HEK293 (cell line): ENCODE measurements around the gene DOP1A.

Source experiments
- SETDB1 ChIP-seq: IDR thresholded peaks from one replicate; pipeline ENCODE4 v1.6.1; 2017; ENCODE audit warnings: mild to moderate bottlenecking, low read length, moderate library complexity, mixed read lengths; ENCODE audit not compliant: insufficient read length
- ZFP3 ChIP-seq: fragments of 450-650 bp; formaldehyde crosslinking; IDR thresholded peaks from 2 replicates; pipeline ENCODE4 v1.5.1; 2016; ENCODE audit warnings: low read depth, missing biosample characterization, missing genetic modification characterization
- ZNF10 ChIP-seq: fragments of 450-650 bp; formaldehyde crosslinking; IDR thresholded peaks from 2 replicates; pipeline ENCODE4 v1.5.1; 2017; ENCODE audit warnings: missing biosample characterization, missing genetic modification characterization
- ZNF266 ChIP-seq: fragments of 450-650 bp; formaldehyde crosslinking; IDR thresholded peaks from 2 replicates; pipeline ENCODE4 v1.5.1; 2016; ENCODE audit warnings: missing biosample characterization, missing genetic modification characterization, low read depth
- TF ChIP-seq, protein P1 (sequence below): fragments of 450-650 bp; formaldehyde crosslinking; IDR thresholded peaks from 2 replicates; pipeline ENCODE4 v1.5.1; 2016; ENCODE audit warnings: missing biosample characterization, missing genetic modification characterization
- TF ChIP-seq, protein P2 (sequence below): fragments of 450-650 bp; formaldehyde crosslinking; IDR thresholded peaks from 2 replicates; pipeline ENCODE4 v1.5.1; 2016; ENCODE audit warnings: missing biosample characterization, missing genetic modification characterization

DNA sequence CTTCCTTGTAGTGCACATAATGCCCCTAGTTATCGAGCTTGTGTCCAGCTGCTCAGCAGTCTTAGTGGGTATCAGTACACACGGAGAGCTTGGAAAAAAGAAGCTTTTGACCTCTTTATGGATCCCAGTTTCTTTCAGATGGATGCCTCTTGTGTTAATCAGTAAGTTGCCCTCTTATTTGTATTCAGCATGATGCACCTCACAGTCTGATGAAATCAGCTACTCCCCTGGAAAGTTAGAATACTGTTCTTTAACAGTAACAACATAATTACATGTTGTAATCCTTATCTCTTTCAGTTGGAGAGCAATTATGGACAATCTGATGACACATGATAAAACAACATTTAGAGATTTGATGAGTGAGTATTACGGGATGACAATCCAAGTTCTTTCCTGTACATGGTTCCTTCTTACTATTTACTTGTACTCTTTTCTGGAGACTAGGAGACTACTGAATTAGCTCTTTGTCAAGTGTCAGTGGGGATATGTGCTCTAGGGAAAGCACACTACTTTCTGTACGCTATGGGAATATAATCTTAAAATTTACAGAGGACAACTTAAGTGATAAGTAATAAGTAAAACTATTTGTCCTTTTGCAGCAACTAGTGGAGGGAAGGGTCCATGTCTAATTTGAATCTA lies 86.5 kb downstream of the DOP1A start:
- TF ChIP-seq ZNF10 (tag by site-specific recombination) (no peak), ZFP3 (no peak), SETDB1 (no peak), ZNF266 (tag by site-specific recombination) (no peak)
- TF ChIP-seq, protein P1, sequence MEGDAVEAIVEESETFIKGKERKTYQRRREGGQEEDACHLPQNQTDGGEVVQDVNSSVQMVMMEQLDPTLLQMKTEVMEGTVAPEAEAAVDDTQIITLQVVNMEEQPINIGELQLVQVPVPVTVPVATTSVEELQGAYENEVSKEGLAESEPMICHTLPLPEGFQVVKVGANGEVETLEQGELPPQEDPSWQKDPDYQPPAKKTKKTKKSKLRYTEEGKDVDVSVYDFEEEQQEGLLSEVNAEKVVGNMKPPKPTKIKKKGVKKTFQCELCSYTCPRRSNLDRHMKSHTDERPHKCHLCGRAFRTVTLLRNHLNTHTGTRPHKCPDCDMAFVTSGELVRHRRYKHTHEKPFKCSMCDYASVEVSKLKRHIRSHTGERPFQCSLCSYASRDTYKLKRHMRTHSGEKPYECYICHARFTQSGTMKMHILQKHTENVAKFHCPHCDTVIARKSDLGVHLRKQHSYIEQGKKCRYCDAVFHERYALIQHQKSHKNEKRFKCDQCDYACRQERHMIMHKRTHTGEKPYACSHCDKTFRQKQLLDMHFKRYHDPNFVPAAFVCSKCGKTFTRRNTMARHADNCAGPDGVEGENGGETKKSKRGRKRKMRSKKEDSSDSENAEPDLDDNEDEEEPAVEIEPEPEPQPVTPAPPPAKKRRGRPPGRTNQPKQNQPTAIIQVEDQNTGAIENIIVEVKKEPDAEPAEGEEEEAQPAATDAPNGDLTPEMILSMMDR (tag by site-specific recombination), result no peak
- TF ChIP-seq, protein P2, sequence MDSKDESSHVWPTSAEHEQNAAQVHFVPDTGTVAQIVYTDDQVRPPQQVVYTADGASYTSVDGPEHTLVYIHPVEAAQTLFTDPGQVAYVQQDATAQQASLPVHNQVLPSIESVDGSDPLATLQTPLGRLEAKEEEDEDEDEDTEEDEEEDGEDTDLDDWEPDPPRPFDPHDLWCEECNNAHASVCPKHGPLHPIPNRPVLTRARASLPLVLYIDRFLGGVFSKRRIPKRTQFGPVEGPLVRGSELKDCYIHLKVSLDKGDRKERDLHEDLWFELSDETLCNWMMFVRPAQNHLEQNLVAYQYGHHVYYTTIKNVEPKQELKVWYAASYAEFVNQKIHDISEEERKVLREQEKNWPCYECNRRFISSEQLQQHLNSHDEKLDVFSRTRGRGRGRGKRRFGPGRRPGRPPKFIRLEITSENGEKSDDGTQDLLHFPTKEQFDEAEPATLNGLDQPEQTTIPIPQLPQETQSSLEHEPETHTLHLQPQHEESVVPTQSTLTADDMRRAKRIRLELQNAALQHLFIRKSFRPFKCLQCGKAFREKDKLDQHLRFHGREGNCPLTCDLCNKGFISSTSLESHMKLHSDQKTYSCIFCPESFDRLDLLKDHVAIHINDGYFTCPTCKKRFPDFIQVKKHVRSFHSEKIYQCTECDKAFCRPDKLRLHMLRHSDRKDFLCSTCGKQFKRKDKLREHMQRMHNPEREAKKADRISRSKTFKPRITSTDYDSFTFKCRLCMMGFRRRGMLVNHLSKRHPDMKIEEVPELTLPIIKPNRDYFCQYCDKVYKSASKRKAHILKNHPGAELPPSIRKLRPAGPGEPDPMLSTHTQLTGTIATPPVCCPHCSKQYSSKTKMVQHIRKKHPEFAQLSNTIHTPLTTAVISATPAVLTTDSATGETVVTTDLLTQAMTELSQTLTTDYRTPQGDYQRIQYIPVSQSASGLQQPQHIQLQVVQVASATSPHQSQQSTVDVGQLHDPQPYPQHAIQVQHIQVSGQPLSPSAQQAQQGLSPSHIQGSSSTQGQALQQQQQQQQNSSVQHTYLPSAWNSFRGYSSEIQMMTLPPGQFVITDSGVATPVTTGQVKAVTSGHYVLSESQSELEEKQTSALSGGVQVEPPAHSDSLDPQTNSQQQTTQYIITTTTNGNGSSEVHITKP (tag by site-specific recombination), result no peak
